ENCODE measurements around the gene VIM.
A peak's percentile ranks its signal among the peaks of the same experiment; 100 is the strongest.

The VIM gene

GRCh38 chr10:17227367-17228090, 512 bp upstream of the VIM start:
- H2AFZ ChIP-seq (ENCODE audit: low read depth): peak overlapping the region; percentile 44

GRCh38 chr10:17229016-17229716, 1.1 kb downstream of the VIM start:
- Histone ChIP-seq H3K36me3 (ENCODE audit: insufficient read depth) (peaks cover 23% of the 10 kb centered on the region; the same call in 1 of the 2 replicates), H3K27ac (peak overlapping the region; percentile 96), H3K9ac (peak overlapping the region; percentile 94), H3K79me2 (ENCODE audit: insufficient read depth, low read depth) (peaks cover 64% of the 10 kb centered on the region), H3K4me2 (peak overlapping the region; percentile 99), H3K4me1 (ENCODE audit: low read depth, poor library complexity, severe bottlenecking) (peaks cover 52% of the 10 kb centered on the region), H3K4me3 (IDR thresholded peaks at IDR 0.05; ENCODE audit: insufficient read depth, low read depth, low read length) (no peak overlapping the region), H2AFZ (ENCODE audit: low read depth) (peak overlapping the region; percentile 44), H3K27me3 (ENCODE audit: insufficient read depth, low read depth) (no peaks in the 10 kb centered on the region), H4K20me1 (ENCODE audit: insufficient read depth) (peaks cover 26% of the 10 kb centered on the region)
- peak; percentile 18; the same call in 1 of the 2 replicates for TF ChIP-seq CTCF (conservative IDR thresholded peaks at IDR 0.05; ENCODE audit: low read depth, low read length)

More at GRCh38 chr10:17227367-17228090, 512 bp upstream of the VIM start:
- H3K4me1 ChIP-seq (ENCODE audit: low read depth, poor library complexity, severe bottlenecking): peaks cover 36% of the 10 kb centered on the region
- H3K27me3 ChIP-seq (ENCODE audit: insufficient read depth, low read depth): no peaks in the 10 kb centered on the region
- no peak overlapping the region for H3K4me3 ChIP-seq (IDR thresholded peaks at IDR 0.05; ENCODE audit: insufficient read depth, low read depth, low read length)
- peak; percentile 85 for TF ChIP-seq CTCF (conservative IDR thresholded peaks at IDR 0.05; ENCODE audit: low read depth, low read length)
- peaks cover 18% of the 10 kb centered on the region; the same call in 1 of the 2 replicates for H3K36me3 ChIP-seq (ENCODE audit: insufficient read depth)
- H3K4me2 ChIP-seq: peak overlapping the region; percentile 58
- peaks cover 52% of the 10 kb centered on the region for H3K79me2 ChIP-seq (ENCODE audit: insufficient read depth, low read depth)
- H4K20me1 ChIP-seq (ENCODE audit: insufficient read depth): peaks cover 22% of the 10 kb centered on the region
- peak overlapping the region; percentile 96 for H3K27ac ChIP-seq
- H3K9ac ChIP-seq: peak overlapping the region; percentile 94

DNA sequence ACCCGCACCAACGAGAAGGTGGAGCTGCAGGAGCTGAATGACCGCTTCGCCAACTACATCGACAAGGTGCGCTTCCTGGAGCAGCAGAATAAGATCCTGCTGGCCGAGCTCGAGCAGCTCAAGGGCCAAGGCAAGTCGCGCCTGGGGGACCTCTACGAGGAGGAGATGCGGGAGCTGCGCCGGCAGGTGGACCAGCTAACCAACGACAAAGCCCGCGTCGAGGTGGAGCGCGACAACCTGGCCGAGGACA, 1.6 kb downstream of the VIM start:
- Histone ChIP-seq H3K79me2 (ENCODE audit: insufficient read depth, low read depth) (peaks cover 64% of the 10 kb centered on the region), H3K4me3 (IDR thresholded peaks at IDR 0.05; ENCODE audit: insufficient read depth, low read depth, low read length) (no peak overlapping the region), H3K4me1 (ENCODE audit: low read depth, poor library complexity, severe bottlenecking) (peaks cover 57% of the 10 kb centered on the region), H4K20me1 (ENCODE audit: insufficient read depth) (peaks cover 26% of the 10 kb centered on the region), H3K4me2 (peak overlapping the region; percentile 99), H3K27ac (peak overlapping the region; percentile 96), H3K9ac (peak overlapping the region; percentile 94), H2AFZ (ENCODE audit: low read depth) (no peak overlapping the region; the same call in none of the 2 replicates), H3K36me3 (ENCODE audit: insufficient read depth) (peaks cover 28% of the 10 kb centered on the region; the same call in 1 of the 2 replicates), H3K27me3 (ENCODE audit: insufficient read depth, low read depth) (no peaks in the 10 kb centered on the region)
- TF ChIP-seq CTCF (conservative IDR thresholded peaks at IDR 0.05; ENCODE audit: low read depth, low read length): no peak

DNA sequence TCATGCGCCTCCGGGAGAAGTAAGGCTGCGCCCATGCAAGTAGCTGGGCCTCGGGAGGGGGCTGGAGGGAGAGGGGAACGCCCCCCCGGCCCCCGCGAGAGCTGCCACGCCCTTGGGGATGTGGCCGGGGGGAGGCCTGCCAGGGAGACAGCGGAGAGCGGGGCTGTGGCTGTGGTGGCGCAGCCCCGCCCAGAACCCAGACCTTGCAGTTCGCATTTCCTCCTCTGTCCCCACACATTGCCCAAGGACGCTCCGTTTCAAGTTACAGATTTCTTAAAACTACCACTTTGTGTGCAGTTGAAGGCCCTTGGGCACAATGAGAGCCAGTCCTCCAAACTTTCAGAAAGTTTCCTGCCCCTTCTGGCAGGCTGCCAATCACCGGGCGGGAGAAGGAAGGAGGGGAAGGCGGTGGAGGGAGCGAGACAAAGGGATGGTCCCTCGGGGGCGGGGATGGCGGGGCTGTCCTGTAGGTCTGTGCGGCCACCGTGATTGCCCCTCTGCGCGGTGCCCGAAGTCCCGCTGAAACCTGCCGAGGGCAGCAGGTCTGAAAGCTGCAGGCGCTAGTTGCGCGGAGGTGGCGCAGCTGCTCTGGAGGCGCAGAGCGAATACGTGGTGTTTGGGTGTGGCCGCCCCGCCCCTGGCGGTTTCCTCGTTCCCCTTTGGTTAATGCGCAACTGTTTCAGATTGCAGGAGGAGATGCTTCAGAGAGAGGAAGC, 2.1 kb downstream of the VIM start:
- no peak overlapping the region for H3K4me3 ChIP-seq (IDR thresholded peaks at IDR 0.05; ENCODE audit: insufficient read depth, low read depth, low read length)
- H3K4me1 ChIP-seq (ENCODE audit: low read depth, poor library complexity, severe bottlenecking): peaks cover 61% of the 10 kb centered on the region
- H4K20me1 ChIP-seq (ENCODE audit: insufficient read depth): peaks cover 26% of the 10 kb centered on the region
- no peaks in the 10 kb centered on the region for H3K27me3 ChIP-seq (ENCODE audit: insufficient read depth, low read depth)
- peak overlapping the region; percentile 96 for H3K27ac ChIP-seq
- no peak for TF ChIP-seq CTCF (conservative IDR thresholded peaks at IDR 0.05; ENCODE audit: low read depth, low read length)
- H2AFZ ChIP-seq (ENCODE audit: low read depth): peak overlapping the region; percentile 24; the same call in 1 of the 2 replicates
- peaks cover 64% of the 10 kb centered on the region for H3K79me2 ChIP-seq (ENCODE audit: insufficient read depth, low read depth)
- H3K4me2 ChIP-seq: peak overlapping the region; percentile 99
- peaks cover 32% of the 10 kb centered on the region; the same call in 1 of the 2 replicates for H3K36me3 ChIP-seq (ENCODE audit: insufficient read depth)
- H3K9ac ChIP-seq: peak overlapping the region; percentile 94
